Adipose tissue (tissue), 3 donors: ENCODE measurements around the gene ATAD3C. TPM values are rescaled to one million over a fixed set of nuclear protein-coding genes. Genes with fewer than 3 reads are reported as not detected.
"Not testable (repeated sequence)": the region's sequence is repeated elsewhere in the genome, so short reads cannot be mapped to it uniquely, and the experiment has no call there.

Experiments used
- H3K27ac ChIP-seq: one replicate; pipeline ENCODE4 v1.5.1; 2013; ENCODE audit warnings: low read depth, low read length
- WGBS, 3 donors: extraction: QIAGEN DNeasy Blood & Tissue Kit; methylation state at CpG; one replicate each; pipeline ENCODE4 v1.1.7; 2013; 5-methylcytosine and 5-hydroxymethylcytosine counted together
- polyA plus RNA-seq, 3 donors: library from polyadenylated mRNA; stranded (reverse); fragments of 200-250 nt; gene quantifications; one replicate each; pipeline ENCODE4 v1.2.3, GENCODE V29; 2013
- donor health status: healthy with polysubstance abuse.
- donor health status: Bipolar disorder and iron deficiency.
- donor health status: healthy.

Gene ATAD3C
- polyA plus RNA-seq, 3 donors, result 0.34 to 10.3 (median 2.2) TPM

DNA sequence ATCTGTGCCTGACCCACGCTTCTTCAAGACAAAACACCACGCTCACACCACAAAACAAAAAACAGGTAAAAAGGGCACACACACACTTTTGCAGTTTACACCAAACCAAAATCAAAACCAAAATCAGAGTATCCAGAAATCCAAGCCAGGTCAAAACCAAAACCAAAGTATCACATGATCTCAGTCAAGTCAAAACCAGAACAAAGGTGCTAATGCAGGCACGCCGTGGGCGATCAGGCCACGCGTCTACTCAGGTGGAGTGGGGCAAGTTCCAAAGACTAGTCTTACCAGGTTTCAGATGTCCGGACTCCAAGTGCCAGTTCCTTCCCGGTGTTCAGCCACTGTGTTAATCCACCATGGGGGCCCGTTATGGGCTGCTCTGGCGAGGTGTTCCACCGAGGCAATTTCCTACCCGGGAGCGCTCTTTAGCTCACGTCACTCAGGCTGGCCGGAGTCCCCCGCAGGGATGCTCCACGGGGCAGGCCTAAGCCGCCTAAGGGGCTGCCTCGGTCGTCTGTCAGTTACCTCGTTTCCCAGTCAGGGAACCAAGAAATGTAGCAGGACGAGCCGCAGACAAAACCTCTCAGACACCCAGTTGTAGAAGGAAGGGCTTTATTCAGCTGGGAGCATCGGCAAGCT, 31.5 kb upstream of the ATAD3C start:
- not testable (repeated sequence) for H3K27ac ChIP-seq
- WGBS, 3 donors, result 65 to 93% (median 91%) methylated on average over 25 of the region's 25 CpGs

DNA sequence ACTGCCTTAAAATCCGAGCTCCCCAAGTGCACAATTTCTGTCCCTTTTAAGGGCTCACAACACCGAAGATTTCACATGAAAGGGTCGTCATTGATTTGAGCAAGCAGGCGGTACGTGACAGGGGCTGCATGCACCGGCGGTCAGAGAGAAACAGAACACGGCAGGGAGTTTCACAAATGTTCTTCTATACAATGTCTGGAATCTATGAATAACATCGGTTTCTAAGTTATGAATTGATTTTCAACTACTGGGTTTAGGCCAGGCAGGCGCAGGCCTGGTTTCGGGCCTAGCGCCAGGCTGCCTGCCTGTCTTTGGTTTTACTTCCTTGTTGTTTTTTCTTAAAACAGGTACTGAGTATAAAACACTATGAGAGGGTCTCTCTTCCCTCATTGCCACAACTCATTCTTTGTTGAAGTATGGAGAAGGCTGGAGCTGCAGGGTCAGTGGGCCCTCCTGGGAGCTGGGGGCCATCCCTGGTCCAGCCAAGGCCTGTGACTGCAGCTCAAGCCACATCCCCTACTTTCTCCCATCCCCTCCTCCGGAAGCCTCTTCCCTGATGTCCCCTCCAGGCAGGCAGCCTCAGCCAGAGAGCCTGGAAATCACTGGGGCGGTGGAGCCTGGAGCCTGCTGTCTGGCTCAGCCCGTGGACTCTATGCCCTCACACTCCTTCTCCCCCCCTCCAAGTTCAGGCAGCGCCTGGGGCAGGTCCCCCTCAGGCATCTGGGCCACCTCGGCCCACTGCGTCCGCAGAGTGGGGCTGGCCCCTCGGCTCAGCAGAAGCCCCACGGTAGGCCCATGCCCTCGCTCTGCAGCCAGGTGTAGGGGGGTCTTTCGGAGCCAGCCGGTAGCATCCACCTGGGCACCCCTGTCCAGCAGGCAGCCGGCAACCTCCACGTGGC, 30.8 kb upstream of the ATAD3C start:
- H3K27ac ChIP-seq, result no peak overlapping the region

DNA sequence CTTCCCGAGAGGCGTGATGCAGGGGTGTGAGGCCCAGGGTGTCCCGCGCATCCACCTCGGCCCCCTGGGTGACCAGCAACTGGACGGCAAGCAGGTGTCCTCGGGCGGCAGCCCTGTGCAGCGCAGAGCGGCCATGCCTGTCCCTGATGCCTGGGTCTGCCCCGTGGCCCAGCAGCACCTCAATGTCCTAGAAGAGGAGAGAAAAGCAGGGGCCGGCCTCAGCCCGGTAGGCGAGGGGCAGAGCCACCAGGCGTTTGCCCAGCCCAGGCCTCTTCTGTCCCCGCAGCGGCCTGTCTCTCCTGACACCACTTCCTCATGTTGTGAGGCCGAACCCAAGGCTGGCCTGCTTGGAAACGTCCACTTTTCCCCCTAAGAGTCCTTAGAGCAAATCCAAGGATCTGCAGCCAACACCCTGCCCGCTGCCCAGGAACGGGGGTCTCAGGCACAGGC, 30.1 kb upstream of the ATAD3C start:
- 60 to 84% (median 78%) methylated on average over 18 to 21 of the region's 21 CpGs for WGBS, 3 donors
- no peak overlapping the region for H3K27ac ChIP-seq

More for the DNA sequence above, 30.8 kb upstream of the ATAD3C start:
- 69 to 95% (median 89%) methylated on average over 23 to 26 of the region's 26 CpGs for WGBS, 3 donors

DNA sequence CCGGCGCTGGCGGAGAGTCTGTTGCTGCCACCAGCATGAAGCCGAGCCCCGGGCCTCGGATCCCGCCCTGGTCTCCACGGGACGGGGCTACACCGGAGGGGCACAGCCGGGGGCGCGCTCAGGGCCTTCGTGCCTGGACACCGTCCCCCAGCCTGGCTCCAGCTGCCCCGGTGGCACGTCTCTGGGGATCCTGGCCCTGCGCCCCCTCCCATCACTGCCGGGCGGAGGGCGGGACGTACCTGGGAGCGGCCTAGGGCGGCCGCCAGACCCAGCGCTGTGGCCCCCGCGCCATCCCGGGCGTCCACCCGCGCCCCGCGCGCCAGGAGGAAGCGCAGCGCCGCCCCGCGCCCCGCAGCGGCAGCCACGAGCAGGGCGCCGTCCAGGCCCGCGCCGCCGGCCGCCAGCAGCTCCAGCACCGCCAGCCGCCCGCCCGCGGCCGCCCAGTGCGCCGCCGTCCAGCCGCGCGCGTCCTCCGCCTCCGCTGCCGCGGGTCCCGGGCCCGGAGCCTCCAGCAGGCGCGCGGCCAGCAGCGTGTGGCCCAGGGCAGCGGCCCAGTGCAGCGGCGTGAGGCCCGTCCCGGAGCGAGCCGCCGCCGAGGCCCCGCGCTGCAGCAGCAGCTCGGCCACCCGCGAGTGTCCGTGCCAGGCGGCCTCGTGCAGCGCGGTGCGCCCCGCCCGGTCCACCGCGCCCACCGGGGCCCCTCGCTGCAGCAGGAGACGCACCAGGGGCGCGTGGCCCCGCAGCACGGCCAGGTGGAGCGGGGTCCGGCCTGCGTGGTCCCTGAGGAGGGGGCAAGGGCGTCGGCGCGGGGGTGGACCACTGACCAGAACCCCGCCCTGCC, 29.5 kb upstream of the ATAD3C start:
- WGBS, 3 donors, result 10 to 12% (median 11%) methylated on average over 56 to 112 of the region's 112 CpGs
- H3K27ac ChIP-seq, result no peak overlapping the region

DNA sequence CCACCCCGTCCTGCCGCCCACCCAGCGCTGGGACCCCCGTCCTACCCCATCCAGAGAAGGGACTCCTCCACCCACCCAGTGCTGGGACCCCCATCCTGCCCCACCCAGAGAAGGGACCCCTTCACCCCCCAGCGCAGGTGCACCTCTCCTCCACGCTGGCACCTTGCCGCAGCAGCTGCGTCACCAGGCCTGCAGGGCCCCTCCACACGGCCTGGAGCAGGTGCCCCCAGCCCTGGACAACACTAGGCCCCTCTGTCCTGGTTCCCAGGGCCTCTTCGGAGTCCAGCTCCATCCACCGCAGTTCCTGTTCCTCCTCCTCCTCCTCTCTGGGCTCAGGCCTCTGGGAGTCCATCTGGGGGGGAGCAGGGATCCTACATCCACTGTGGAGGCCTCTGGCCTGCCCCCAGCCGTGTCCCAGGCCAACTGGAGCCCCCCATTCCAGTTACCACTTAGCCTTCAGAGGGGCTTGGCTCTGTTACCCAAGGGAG, 28.8 kb upstream of the ATAD3C start:
- no peak overlapping the region for H3K27ac ChIP-seq
- WGBS, 3 donors, result 30 to 73% (median 54%) methylated on average over 11 to 12 of the region's 12 CpGs

DNA sequence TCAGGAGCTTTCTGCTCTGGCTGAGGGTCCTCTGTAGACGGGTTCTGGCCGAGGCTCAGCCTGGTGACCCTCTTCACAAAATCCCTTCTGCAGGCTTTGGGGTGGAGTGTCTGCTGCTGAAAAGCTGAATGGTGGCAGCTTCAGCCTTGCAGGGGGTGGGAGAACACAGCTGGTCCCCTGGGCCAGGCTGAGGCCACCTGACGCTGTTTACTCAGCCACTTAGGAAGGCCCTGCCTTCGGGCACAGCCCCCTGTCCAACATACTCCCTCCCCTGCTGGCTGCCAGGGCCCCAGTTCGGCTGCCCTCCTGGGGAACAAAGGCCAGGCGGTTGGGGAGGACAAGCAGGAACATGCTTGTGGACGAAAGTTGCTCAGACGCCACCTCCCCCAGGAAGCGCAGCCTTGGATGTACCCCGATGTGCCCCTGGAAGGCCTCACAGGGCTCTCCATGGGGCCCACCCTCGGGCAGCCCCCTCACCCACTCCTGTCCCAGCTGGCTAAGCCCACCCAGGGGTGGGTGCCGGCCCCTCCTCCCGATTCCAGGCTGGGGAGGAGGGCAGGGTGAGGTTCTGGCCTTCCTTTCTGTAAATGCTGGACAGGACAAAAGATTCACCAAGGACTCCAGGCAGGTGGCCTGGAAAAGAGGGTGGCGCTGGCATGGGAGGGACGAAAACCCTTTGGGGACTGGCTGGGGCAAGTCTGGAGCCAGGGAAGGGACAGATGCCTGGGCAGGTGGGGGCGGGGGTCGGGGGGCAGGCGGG, 28.2 kb upstream of the ATAD3C start, which contains the start of gene ANKRD65:
Gene ANKRD65 (minus strand): TSS at position 130 of the 760 bp plus-strand sequence. CDS start 271 bp downstream, outside the sequence.
- no peak within 1 kb of the TSS for H3K27ac ChIP-seq
- 53 to 88% (median 85%) methylated on average over 18 of the region's 18 CpGs for WGBS, 3 donors

DNA sequence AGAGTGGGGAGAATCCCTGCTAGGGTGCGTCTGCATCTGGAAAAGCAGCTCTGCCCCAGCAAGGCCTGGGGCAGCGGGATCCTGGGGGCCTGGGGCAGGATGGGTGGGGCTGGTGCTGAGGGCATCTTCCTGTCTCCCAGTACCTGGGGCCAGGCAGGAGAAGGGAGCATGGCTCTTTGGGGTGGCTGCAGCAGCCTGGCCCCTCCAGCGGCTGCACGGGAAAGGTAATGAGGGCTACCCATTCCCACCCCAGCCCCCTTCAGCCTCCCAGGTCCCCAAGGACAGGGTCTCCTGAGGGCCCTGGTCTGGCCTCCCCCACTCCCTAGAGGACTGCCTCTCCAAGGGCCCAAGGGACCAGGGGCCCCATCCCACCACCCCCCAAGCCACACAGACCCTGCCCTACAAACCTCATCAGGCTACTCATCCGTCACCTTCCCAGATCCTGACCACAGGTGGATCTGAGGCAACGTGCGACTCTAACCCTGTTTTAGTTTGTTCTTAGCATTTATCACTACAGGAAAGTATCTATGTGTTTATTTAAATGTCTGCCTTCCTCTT, 27.5 kb upstream of the ATAD3C start:
- H3K27ac ChIP-seq, result no peak overlapping the region
- WGBS, 3 donors, result 86 to 91% (median 88%) methylated on average over 7 of the region's 7 CpGs

- no peak overlapping the region for H3K27ac ChIP-seq
- 55 to 76% (median 64%) methylated on average over 29 of the region's 29 CpGs for WGBS, 3 donors
Measured at GRCh38 chr1:1422465-1423244, 26.8 kb upstream of the ATAD3C start.

DNA sequence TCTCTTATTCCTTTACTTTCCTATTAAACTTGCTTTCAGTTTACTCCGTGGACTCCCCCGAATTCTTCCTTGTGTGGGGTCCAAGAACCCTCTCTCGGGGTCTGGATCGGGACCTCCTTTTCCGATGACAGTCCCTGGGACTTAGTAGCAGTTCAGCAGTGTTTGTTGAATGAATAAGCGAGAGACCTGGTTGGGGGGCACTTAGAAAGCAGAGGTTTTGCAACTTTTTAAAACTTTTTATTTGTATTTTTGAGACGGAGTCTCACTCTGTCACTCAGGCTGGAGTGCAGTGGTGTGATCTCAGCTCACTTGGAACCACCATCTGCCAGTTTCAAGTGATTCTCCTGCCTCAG, 26.3 kb upstream of the ATAD3C start:
- H3K27ac ChIP-seq, result no peak overlapping the region
- 85 to 87% (median 86%) methylated on average over 7 of the region's 7 CpGs for WGBS, 3 donors

DNA sequence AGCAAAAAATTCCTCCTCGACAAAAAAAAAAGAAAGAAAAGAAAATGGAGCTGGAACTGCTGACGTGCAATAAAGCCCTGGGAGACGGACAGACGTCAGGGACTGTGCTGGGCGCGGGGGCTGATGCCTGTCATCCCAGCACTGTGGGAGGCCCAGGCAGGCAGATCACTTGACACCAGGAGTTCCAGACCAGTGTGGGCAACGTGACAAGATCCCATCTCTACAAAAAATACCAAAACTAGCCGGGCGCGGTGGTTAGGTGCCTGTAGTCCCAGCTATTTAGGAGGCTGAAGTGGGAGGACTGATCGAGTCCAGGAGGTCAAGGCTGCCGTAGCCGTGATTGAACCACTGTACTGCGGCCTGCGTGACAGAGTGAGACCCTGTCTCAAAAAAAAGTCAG, 24.8 kb upstream of the ATAD3C start:
- H3K27ac ChIP-seq, result no peak overlapping the region
- WGBS, 3 donors, result 85 to 93% (median 91%) methylated on average over 15 of the region's 15 CpGs

- WGBS, 3 donors, result 82 to 90% (median 85%) methylated on average over 11 to 12 of the region's 12 CpGs
- no peak overlapping the region for H3K27ac ChIP-seq
Measured at GRCh38 chr1:1425426-1425752, 24.1 kb upstream of the ATAD3C start.

DNA sequence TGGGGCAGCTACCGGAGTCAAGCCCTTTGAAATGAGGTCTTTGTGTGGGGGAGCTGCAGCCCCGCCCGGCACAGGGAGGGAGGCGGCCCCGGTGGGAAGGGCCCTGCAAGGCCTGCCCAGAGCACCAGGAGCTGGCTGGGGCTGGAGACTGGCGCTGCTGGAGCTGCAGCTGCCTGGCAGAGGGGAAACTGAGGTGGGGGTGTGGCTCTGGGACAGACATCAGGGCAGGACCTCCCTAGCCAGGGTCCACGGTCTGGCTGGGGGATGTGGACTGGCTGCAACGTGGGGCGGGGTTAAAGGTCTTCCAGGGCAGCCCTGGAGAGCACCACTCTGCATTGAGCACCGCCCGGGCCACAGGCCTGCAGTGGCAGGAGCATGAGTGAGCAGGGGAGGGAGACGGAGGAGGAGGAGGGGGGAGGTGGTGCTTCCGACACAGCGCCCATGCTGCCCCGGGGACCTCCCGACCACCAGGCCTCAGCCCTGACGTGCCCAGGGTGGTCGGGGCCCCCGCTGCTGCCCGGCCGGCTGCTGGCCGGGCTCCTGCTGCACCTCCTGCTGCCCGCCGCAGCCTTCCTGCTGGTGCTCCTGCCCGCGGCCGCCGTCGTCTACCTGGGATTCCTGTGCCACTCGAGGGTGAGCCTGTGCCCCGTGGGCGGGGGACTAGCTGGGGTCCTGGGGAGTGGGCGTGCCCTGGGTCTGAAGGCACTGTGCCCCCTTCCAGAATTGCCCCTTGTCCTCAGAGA, 23.6 kb upstream of the ATAD3C start:
- H3K27ac ChIP-seq, result no peak overlapping the region
- WGBS, 3 donors, result 44 to 66% (median 57%) methylated on average over 18 to 33 of the region's 33 CpGs

DNA sequence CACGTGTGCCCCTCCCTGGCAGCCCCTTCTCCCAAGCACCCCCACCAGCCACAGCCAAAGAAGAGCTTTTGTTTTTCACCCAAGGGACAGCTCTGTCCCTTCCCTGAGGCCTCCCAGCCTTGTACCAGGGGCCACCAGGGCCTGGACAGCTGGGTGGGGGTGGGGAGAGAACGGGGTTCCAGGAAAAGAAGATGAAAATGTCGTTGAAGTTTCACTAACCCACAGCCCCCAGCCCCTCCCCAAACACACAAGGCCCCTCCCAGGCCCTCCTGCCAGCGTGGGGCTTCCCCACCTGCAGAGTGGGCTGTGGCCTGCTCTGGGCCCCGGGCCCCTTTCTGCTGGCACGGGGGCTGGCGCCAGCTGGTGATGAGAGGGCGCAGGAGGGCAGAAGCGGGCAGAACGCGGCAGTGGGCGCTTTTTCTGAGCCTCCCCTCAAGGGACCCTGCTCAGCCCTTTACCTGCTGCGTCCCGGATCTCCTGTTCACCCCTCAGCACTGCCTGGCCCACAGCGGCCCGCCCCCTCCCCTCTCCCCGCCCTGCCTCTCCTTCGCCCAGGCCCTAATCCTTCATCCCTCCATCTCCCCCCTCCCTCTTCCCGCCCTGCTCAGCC, 22.9 kb upstream of the ATAD3C start:
- no peak overlapping the region for H3K27ac ChIP-seq
- WGBS, 3 donors, result 35 to 66% (median 37%) methylated on average over 15 to 19 of the region's 19 CpGs

DNA sequence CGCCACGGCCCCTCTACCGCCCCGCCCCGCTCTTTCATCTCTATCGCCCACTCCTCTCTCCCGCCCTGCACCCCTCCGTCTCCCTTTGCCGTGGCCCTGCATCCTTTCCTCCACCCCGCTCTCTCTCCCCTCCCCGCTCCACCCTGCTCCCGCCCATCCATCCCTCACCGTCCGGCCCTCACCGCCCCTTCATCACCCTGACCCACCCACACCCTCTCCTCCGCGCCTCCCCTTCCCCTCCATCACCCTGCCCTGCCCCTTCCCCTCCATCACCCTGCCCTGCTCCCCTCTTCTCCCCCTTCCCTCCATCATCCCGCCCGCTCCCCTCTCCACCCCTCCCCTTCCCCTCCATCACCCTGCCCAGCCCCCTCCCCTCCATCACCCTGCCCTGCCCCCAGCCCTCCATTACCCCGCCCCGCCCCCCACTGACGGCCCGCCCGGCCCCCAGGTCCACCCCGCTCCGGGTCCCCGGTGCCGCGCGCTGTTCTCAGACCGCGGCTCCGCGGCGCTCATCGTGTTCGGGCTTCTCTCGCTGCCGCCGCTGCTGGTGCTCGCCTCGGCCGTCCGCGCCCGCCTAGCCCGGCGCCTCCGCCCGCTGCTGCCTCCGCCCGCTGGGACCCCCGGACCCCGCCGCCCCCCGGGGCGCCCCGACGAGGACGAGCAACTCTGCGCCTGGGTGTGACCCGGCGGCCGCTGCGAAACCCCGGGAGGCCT, 22.2 kb upstream of the ATAD3C start:
- no peak overlapping the region for H3K27ac ChIP-seq
- WGBS, 3 donors, result 12 to 20% (median 13%) methylated on average over 40 to 66 of the region's 66 CpGs

DNA sequence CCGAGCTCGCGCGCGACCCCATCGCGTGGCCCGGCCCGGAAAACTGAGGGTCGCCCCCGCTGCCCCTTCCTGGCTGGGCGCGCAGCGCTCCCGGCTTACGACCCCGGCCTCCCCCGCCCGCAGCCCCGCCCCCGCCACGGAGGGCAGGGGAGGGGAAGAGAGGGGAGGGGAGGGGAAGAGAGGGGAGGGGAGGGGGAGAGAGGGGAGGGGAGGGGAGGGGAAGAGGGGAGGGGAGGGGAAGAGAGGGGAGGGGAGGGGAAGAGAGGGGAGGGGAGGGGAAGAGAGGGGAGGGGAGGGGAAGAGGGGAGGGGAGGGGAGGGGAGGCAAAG, 21.7 kb upstream of the ATAD3C start:
- 0 to 2% (median 1%) methylated on average over 11 to 18 of the region's 22 CpGs for WGBS, 3 donors
- H3K27ac ChIP-seq, result no peak overlapping the region

DNA sequence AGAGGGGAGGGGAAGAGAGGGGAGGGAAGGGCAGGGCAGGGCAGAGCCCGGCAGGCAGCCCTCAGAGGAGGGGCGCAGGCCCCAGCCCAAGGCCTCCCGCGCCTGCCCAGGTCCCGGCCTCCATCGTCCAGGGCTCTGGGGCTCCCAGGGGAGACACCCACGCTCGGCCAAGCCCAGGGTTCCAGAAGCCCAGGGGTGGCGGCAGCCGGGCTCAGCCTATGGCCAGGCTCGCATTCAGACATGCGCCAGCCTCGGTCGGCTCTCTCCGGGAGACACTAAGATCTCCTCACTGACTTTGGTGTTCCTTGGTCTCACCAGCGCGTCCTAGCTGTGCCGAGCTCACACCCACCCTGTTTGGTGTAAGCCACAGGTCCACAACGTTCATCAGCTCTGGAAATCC, 21.3 kb upstream of the ATAD3C start:
- H3K27ac ChIP-seq, result no peak overlapping the region
- WGBS, 3 donors, result 77 to 81% (median 77%) methylated on average over 17 to 19 of the region's 19 CpGs
